ENCODE results near the gene S100PBP.

Gene S100PBP

DNA sequence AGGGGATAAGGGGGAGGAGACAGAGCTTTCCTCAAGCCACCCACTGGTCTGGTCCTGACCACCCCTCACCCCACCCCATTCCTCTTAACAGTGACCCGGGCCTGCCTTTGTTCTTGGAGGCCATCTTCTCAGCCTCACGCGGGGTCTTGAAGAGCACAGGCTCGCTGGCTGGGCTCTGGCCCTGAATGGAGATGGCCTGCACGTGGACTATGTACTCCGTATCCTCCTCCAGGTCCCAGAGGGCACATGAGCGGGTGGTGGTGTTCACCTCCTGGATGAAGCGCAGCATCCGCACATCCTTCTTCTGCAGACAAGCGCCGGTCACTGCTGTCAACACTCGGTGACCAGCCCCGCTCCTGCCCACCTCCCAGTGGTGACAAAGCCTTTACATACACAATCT lies 50.6 kb downstream of the S100PBP start:
- DNase-seq (ENCODE audit: extremely low read depth in 1 of 2, low read depth in 1 of 2), result no peak

DNA sequence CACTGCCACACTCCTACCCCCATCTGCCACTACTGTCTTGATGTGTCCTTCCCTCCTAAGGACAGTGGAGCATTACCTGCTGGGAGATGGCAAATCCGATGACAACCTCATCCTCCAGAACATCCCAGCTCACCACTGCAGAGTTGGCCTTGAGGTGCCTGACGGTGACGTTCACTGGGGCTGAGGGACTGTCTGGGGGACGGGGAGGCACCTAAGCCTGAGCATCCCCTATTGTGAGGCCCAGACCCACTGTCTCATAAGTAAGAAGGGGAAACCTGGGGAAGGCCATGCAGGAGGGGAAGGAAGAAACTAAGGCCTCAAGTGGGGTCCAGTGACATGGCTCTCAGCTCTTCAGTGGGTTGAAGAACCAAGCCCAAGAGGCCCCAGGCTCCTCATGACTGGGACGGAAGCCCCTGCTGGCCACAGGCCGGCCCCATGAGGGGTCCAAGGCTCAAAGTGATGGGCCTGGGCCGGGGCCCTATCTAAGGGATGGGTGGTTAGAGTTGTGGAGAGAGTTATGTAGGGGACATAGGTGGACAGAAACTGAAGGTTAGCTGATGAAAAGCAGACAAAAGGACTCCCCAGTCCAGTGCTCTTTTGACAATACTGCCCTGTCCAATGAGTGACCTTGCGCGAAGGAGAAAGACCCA lies 51.5 kb downstream of the S100PBP start:
- no peak for DNase-seq (ENCODE audit: extremely low read depth in 1 of 2, low read depth in 1 of 2)

DNA sequence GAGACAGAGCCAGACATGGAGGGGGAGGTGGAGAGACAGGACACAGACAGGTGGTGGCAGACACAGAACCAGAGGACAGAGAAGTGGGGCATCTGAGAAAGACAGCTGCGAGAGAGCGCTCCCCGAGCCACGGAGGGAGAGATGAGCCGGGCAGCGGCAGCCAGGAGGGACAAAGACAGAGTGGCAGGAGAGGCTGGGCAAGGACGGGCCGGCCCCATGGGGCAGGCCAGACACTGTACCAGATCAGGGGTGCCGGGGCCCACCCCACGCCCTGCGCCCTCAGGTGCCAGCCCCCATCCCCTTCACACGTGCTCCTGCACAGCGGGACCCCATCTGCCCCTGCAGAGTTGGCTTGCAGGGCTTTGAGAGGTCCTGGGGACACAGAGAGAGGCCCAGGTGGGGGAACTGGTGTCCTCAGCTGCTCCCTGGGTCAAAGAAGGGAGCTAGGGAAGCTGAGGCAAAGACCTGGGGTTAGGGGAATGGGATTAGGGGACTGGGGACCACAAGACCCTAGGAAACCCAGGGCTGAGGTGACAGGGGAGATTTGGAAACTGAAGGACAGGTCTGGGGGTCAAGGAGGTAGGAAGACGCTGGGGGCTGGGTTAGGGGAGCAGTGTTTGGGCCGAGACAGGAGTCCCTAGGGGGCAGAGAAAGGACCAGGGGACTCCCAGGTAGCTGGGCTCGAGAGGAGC lies 52.6 kb downstream of the S100PBP start:
- DNase-seq (ENCODE audit: extremely low read depth in 1 of 2, low read depth in 1 of 2), result no peak

DNA sequence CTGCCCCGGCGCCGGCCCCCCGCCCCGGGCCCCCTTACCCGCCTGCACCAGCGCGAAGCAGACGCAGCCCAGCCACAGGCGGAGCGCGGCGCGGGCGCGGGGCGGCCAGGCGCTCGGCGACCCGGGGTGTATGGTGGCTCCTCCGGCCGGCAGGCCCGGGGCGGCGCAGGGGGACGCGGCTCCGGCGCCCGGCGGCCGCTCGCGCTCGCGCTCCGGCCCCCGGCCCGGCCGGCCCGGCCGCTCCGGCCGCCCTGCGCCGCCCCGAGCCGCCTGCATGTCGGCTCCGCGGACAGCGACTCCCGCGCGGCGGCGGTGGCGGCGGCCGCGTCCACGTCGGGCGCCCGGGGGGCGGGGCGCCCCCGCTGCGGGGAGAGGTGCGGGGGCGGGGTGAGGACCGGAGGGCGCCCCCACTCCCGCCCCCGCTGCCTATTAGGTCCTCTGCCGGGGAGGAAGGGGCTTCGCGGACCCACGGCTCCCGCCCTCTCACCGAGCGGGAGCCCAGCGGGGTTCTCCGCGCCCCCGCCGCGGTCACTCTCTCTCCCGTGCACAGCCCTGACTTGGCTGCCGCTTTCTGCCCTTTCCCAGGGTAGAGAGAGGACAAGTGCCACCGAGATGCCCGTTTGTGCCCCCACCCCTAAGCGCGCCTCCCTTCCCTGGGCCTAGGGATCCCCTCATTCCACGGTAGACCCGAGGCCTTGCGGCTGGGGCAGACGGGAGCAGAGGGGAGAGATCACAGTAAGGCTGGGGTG lies 53.3 kb downstream of the S100PBP start, which contains the start of gene FNDC5:
Gene FNDC5, minus strand, starts transcription at position 298 of the 749 bp plus-strand sequence.
- DNase-seq (ENCODE audit: extremely low read depth in 1 of 2, low read depth in 1 of 2), result no peak

DNA sequence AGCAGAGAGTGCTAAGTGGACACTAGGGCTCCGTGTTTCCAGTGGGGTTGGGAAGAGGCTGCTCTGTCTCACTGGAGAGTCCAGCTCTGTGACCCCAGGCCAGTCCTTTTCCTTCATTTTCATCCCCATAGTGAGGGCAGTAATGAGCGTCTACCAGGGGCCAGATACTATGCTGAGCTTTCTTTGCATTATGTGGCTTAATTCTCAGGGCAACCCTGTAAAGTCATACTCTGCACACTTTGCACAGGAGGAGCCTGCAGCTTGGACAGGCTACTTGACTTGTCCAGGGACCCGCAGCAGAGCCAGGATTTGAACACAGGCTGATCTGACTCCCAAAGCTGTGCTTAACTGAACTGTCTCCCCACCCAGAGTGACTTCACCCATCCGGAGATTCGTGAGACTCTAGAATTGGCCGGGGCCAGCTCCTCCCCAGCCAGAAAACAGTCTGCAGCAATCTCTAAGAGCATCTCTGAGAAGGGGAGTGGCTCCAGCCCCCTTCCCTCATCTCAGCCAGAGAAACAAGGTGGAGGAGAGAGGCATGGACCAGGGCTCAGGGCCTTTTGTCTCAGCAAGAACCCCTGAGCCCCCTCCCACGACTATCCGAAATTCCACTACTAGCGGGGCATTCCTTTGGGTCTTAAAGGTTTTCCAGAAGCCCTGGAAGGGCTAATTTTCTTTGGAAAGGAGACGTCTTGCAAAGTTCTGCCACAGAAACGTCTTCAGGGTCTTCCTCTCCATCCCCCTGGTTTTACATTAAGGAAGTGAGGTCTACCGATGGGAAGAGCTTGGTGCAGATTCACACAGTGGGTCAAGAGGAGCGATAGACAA lies 54.1 kb downstream of the S100PBP start:
- no peak for DNase-seq (ENCODE audit: extremely low read depth in 1 of 2, low read depth in 1 of 2)

DNA sequence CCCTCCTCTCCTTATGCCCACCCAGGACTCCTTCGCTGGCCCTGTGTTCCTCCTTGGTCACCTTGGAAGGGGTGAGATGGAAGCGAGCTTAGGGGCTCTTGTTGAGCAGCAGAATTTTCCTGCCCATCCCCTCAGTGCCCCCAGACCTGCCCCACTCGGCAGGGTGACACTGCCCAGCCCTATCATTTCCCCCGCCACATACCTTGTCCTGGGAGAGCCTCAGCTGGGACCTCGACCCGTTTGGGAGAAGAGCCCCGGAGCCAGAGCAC lies 54.7 kb downstream of the S100PBP start:
- DNase-seq (ENCODE audit: extremely low read depth in 1 of 2, low read depth in 1 of 2), result no peak

DNA sequence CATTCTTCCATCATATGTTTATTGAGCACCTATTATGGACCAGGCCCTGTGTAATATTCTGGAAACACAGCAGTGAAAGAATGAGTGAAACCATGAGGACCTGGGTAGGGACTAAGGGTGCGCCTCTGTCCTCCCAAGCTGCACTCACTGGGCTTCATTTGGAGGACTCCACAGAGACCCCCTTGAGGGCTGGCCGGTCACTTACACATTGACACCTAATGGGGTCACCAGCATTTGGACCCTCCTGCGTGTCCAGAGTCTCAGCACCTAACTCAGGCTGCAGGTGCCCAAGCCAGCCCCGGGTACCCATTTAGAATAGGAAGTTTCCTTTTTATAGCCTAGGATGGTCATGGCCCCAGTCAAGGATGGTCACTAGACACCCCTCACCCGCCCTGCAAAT lies 56.0 kb downstream of the S100PBP start:
- DNase-seq (ENCODE audit: extremely low read depth in 1 of 2, low read depth in 1 of 2), result no peak

DNA sequence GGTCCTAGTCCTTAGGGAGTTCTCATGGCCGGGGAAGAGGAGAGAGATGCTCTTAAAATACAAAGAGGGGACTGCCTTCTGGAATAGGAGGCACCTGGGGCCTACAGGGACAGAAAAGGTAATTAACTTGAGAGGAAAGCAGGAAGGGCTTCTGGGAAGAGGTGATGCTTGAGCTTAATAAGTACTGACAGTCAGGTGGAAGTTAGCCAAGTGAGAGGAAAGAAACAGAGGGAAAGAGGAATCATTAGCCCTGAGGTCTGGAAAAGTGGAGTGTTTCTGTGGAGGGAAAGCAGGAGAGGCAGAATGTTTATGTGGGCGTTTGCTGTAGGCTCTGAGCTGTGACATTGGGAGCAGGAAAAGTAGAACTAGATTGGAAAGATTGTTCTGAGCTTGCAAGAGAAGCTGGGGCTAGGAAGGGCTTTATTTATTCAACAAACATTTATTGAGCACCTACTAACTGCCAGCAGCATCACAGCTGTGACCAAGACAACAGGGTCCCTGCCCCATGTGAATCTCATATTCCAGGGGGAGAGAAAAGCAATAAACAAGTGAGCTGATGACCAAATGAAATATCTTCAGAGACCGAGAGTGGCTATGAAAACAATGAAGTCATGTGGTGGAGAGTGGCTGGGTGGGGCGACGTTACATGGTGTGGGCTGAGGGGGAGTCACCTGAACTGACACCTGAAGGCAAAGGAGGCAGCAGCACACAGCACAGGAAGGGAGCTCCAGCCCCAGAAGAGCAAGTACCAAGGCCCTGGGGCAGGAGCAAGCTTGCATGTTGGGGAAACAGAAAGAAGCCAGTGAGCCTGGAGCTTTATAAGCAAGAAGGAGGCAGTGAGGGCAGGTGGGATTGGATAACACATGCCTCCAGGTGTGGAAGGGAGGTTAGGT lies 57.7 kb downstream of the S100PBP start:
- no peak for DNase-seq (ENCODE audit: extremely low read depth in 1 of 2, low read depth in 1 of 2)

DNA sequence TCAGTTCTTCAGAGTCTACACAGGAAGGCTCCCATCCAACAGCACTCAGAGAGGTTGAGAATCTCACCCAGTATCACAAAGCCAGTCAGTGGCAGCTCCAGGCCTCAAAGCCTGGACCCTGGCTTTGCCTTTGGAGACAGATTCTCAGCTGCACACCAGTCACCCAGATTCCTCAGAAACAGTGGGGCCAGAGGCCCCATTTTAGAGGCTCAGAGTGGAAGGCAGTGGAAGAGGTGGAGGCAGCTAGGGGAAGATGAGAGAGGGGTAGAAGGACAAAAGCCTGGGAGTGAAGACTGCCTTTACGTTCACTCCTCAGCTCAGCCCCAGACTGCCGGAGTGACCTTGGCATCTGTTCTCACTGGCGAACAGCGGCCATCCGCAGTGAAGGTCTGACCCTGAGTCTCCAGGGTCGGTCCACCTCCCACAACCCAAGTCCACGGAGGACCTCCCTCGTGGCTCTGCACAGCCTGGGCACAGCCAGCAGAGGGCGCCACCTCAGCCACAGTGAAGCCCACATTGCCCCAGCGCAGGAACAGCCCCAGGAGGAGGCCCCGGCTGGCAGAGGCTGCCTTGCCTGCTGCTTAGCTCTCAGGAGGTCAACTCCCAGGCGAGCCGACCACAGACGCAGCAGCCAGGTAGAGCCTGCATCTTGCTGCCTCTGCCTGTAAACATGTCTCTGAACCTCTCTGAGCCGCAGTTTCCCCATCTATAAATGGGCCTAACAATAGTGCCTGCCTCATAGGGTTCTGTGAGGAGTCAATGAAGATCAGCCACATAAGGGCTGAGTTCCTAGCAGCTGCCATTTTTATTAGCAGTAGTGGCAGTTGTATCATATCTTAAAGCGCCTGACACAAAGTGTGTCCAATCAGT lies 59.1 kb downstream of the S100PBP start:
- DNase-seq (ENCODE audit: extremely low read depth in 1 of 2, low read depth in 1 of 2), result no peak

DNA sequence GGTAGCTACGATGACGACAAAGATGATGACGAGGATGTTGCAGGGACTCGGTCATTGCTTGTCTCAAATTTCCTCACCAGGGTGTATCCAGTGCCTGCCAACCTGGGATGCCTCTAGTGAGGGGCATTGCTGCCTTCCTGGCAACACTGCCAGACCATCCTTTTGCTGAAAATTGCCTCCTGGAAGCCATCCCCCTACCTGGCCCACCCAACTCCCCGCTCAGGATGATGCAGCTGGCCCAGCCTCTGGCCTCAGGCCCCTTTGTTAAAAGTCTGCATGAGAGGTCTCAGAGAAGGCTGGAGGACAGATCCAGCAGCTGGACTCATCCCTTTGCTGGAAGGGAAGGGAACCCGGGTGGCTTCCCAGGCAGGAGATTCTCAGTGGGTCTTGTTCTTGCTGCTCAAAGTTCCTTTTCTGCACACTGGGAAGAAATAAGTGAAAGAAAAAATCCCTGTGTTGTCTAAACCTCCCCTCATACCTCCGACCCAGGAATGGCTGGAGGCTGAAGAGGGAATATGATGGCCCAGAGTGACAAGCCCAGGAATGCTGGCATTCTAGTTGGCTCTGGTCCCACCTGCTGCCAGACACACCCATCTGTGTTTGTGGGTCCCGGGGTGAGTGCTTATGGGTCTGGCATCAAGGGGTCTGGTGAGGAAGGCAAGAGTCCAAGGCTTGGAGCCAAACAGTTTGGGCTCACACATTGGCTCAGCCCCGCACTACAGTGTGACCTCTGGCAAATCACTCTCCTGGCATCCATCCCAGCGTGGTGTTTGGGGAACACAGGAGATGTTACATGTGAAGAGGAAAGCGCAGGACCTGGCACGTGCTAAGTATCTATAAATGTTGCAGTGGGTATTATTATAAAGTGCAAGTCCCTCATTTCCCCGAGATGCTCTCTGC lies 60.0 kb downstream of the S100PBP start:
- DNase-seq (ENCODE audit: extremely low read depth in 1 of 2, low read depth in 1 of 2), result no peak

DNA sequence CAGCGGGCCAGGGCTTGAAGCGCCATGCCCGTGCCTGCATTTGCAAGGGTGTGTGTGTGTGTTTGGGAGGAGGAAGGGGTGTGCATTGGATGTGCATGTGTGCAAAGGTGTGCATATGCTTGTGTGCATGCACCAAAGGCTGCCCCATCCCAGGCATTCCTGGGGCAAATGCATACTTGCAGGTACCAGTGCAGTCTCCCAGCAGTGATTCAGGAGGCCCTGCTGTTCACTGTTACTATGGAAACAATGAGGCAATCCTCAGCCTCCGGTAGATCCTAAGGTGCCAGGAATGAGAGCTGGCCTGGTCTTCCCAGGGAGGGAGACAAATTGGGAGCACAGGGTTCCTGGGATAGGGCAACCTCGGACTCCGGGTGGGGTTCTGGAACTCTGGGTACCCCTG lies 60.7 kb downstream of the S100PBP start:
- DNase-seq (ENCODE audit: extremely low read depth in 1 of 2, low read depth in 1 of 2), result no peak

DNA sequence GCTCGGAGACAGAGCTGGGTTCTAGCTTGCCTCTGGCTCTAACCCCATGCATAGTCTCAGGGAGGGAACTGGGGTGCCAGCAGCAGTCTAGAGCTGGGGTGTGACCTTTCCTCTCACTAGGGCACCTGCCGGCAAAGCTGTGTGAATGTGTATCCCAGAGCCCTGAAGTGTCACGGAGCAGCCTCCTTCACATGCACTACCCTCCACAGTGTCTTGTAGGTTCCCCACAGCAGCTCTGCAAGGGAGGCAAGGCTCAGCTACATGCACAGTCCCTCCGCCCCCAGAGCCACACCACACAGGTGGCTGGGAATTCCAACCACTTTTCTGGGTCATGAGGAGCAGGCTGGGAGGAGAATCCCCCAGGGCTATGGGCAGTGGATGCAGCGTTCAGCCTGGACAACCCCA lies 61.2 kb downstream of the S100PBP start:
- no peak for DNase-seq (ENCODE audit: extremely low read depth in 1 of 2, low read depth in 1 of 2)

DNA sequence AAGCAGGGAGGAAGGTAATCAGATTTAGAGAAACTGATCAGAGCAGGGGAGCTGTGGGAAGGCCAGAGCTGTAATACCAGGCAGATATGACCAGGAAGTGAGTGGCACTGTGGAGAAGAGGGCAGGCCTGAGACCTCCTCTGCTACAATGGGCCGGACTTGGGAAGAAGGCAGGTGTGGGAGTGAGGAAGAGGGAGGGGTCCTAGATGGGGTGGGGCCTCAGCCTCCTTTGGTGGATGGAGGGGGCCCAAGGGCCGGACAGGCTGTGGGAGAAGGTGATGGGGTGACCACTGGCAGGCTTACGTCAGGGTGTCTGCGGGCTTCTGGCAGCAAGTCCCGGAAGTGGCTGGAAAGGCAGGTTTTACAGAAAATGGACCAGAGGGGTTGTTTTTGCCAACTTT lies 63.8 kb downstream of the S100PBP start:
- DNase-seq (ENCODE audit: extremely low read depth in 1 of 2, low read depth in 1 of 2), result no peak

DNA sequence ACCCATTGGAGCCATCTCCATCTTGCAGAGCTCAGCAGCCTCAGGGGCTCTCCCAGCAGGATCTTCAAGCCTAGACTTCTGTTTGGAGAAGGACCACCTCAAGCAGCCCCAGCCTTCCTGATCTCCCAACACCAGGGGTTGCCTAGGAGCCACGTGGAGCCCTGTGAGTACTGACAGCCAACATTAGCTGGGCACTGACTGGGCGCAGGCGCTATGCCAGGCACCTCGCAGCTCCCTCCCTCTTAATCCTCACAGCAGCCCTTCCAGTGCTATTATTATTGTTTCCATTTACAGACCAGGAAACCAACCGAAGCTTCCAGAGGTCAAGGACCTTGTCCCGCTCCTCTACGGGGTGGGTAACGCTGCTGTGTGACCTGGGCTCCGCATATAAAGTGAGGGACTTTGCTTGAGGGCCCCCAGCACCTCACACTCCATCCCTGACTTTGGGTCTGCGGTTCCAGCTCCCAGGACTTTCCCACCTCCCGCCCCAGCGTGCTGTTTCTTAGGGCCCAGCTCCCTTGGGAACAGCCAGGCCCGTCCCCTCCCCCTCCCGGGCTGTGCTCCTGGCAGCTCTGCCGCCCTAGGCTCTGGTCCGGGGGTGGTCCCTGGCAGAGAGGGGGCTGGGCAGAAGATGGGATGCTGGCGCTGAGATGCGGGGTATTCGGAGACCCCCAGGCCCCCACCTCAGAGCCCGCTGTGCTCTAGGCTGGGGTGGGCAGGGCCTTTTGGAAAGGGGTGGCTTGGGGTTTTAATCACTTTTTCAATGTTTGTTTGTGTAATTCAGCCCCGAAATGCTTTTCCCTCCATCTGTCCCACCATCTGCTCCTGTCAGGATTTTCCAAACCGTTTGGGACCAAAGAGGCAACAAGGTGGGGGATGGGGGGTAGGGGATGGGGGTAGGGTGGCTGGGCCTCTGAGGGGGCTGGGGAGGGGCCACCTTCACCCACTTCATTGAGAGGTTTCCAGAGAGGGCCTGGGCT lies 64.7 kb downstream of the S100PBP start:
- no peak for DNase-seq (ENCODE audit: extremely low read depth in 1 of 2, low read depth in 1 of 2)

DNA sequence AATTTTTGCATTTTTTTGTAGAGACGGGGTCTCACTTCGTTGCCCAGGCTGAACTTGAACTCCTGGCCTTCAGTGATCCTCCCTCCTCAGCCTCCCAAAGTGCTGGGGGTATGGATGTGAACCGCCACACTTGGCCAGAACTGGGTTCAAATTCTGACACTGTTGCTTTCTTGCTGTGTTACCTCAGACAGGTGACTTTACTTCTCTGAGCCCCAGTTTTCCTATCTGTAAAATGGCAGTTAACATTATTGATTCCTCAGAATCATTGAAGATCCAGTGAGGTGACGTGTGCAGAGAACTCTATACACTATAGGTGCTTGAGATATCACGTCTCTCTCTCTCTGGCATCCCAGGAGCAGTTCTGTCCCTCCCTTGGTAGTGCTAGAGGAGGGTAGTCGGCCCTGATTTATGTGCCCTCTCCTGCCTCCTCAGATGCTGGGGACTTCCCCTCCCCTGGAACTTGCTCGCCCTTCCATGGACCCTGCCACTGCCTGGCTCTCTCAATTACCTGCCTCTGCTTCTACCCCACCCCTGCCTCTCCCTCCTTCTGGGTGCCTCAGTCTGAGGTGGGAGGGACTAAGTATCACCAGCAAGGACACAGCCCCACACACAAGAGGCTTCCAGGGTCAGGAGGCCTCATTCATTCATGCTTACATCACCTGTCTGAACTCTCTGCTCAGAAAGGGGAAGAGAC lies 66.0 kb downstream of the S100PBP start:
- no peak for DNase-seq (ENCODE audit: extremely low read depth in 1 of 2, low read depth in 1 of 2)

DNA sequence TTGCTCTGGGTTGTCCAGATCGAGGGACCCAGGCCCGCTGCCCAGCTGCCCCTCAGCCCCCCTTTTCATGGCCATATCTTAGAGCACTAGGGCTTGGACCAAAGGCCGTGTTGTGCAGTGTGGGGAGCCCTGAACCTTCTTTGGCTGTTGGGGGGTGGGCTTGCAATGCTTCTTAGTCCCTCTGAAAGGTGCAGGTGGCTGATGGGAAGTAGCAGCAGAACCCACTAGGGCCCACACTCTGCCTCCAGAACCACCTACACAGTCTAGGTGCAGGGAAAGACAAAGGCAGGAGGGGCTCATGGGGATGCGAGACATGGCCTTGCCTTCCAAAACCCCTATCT lies 66.5 kb downstream of the S100PBP start:
- DNase-seq (ENCODE audit: extremely low read depth in 1 of 2, low read depth in 1 of 2), result no peak

DNA sequence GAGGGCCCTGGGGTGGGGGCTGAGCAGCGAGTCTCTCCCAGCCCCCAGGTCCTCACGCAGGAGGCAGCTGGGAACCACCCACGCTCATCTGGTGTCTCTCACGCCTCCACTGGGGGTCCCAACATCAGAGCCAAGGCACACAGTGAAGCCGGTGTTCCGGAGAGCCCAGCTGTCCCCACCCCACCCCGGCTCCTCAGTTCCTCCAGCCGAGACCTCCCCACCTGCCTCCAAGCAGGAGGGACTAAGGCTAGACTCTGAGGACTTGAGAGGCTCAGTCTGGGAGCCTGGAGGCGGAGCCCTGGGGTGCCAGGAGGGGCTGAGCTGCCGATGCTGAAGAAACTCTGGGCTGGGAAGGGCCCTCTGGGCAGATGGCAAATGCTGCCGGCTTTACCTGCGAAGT lies 67.3 kb downstream of the S100PBP start:
- DNase-seq (ENCODE audit: extremely low read depth in 1 of 2, low read depth in 1 of 2), result no peak
